HEK293 (cell line): Measurements from ENCODE around the gene WNT7A.

Experiments used
- MEIS1 ChIP-seq: sonication (generic); formaldehyde crosslinking; IDR thresholded peaks from 2 replicates; pipeline ENCODE4 v1.8.1; 2022; ENCODE audit warnings: missing genetic modification reagents, mild to moderate bottlenecking, borderline replicate concordance
- SP3 ChIP-seq: fragments of 450-650 bp; formaldehyde crosslinking; IDR thresholded peaks from 2 replicates; pipeline ENCODE4 v1.5.1; 2016; ENCODE audit warnings: missing biosample characterization, missing genetic modification characterization
- TF ChIP-seq, protein P1 (sequence below): fragments of 450-650 bp; formaldehyde crosslinking; IDR thresholded peaks from 2 replicates; pipeline ENCODE4 v1.5.1; 2016; ENCODE audit warnings: missing biosample characterization, missing genetic modification characterization
- TF ChIP-seq, protein P2 (sequence below): fragments of 450-650 bp; formaldehyde crosslinking; conservative IDR thresholded peaks from 2 replicates; pipeline ENCODE4 v1.5.1; 2016; ENCODE audit warnings: low read depth, missing biosample characterization, missing genetic modification characterization

Gene WNT7A

DNA sequence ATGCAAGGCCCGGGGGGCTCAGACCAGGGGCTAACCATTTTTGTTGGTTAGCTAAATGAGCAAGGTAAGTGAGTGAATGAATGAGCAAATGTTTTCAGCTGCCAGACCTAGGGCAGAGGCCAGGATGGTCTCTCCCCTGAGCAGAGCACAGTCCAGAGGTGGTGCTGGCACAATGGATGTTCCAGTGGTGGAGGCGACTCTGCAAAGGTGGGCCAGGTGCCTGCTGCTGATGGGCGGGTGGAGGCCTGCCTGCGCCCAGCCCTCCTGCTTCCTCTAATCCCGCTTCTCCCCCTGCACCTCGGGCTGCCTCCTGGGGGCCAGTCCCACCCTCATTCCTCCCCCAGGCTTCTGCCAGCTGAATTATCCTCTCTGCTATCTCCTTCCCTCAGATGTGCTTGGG lies 112.8 kb downstream of the WNT7A start (continued):
- TF ChIP-seq, protein P1, sequence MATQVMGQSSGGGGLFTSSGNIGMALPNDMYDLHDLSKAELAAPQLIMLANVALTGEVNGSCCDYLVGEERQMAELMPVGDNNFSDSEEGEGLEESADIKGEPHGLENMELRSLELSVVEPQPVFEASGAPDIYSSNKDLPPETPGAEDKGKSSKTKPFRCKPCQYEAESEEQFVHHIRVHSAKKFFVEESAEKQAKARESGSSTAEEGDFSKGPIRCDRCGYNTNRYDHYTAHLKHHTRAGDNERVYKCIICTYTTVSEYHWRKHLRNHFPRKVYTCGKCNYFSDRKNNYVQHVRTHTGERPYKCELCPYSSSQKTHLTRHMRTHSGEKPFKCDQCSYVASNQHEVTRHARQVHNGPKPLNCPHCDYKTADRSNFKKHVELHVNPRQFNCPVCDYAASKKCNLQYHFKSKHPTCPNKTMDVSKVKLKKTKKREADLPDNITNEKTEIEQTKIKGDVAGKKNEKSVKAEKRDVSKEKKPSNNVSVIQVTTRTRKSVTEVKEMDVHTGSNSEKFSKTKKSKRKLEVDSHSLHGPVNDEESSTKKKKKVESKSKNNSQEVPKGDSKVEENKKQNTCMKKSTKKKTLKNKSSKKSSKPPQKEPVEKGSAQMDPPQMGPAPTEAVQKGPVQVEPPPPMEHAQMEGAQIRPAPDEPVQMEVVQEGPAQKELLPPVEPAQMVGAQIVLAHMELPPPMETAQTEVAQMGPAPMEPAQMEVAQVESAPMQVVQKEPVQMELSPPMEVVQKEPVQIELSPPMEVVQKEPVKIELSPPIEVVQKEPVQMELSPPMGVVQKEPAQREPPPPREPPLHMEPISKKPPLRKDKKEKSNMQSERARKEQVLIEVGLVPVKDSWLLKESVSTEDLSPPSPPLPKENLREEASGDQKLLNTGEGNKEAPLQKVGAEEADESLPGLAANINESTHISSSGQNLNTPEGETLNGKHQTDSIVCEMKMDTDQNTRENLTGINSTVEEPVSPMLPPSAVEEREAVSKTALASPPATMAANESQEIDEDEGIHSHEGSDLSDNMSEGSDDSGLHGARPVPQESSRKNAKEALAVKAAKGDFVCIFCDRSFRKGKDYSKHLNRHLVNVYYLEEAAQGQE (tag by site-specific recombination) = no peak
- TF ChIP-seq, protein P2, sequence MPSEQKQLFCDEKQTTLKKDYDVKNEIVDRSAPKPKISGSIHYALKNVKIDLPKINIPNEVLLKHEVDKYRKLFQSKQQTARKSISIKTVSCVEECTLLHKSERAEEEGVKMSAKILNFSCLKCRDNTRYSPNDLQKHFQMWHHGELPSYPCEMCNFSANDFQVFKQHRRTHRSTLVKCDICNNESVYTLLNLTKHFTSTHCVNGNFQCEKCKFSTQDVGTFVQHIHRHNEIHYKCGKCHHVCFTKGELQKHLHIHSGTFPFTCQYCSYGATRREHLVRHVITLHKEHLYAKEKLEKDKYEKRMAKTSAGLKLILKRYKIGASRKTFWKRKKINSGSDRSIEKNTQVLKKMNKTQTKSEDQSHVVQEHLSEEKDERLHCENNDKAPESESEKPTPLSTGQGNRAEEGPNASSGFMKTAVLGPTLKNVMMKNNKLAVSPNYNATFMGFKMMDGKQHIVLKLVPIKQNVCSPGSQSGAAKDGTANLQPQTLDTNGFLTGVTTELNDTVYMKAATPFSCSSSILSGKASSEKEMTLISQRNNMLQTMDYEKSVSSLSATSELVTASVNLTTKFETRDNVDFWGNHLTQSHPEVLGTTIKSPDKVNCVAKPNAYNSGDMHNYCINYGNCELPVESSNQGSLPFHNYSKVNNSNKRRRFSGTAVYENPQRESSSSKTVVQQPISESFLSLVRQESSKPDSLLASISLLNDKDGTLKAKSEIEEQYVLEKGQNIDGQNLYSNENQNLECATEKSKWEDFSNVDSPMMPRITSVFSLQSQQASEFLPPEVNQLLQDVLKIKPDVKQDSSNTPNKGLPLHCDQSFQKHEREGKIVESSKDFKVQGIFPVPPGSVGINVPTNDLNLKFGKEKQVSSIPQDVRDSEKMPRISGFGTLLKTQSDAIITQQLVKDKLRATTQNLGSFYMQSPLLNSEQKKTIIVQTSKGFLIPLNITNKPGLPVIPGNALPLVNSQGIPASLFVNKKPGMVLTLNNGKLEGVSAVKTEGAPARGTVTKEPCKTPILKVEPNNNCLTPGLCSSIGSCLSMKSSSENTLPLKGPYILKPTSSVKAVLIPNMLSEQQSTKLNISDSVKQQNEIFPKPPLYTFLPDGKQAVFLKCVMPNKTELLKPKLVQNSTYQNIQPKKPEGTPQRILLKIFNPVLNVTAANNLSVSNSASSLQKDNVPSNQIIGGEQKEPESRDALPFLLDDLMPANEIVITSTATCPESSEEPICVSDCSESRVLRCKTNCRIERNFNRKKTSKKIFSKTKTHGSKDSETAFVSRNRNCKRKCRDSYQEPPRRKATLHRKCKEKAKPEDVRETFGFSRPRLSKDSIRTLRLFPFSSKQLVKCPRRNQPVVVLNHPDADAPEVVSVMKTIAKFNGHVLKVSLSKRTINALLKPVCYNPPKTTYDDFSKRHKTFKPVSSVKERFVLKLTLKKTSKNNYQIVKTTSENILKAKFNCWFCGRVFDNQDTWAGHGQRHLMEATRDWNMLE = no peak
- no peak for TF ChIP-seq SP3 (tag by site-specific recombination)
- TF ChIP-seq MEIS1 (CRISPR knock-in tag) = no peak
